ENCODE data around the gene ADAP1.

- TF ChIP-seq, protein P1, sequence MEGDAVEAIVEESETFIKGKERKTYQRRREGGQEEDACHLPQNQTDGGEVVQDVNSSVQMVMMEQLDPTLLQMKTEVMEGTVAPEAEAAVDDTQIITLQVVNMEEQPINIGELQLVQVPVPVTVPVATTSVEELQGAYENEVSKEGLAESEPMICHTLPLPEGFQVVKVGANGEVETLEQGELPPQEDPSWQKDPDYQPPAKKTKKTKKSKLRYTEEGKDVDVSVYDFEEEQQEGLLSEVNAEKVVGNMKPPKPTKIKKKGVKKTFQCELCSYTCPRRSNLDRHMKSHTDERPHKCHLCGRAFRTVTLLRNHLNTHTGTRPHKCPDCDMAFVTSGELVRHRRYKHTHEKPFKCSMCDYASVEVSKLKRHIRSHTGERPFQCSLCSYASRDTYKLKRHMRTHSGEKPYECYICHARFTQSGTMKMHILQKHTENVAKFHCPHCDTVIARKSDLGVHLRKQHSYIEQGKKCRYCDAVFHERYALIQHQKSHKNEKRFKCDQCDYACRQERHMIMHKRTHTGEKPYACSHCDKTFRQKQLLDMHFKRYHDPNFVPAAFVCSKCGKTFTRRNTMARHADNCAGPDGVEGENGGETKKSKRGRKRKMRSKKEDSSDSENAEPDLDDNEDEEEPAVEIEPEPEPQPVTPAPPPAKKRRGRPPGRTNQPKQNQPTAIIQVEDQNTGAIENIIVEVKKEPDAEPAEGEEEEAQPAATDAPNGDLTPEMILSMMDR (CRISPR knock-in tag; IDR thresholded peaks at IDR 0.05), result no peak
- TF ChIP-seq ZNF263 (CRISPR knock-in tag; IDR thresholded peaks at IDR 0.05) (no peak), POLR2A (IDR thresholded peaks at IDR 0.05; ENCODE audit: insufficient read depth in 1 of 2, low read depth in 2 of 2, low read length in 2 of 2) (no peak), ZNF24 (IDR thresholded peaks at IDR 0.05) (no peak), FOXM1 (CRISPR knock-in tag; IDR thresholded peaks at IDR 0.05) (no peak), MTF1 (CRISPR knock-in tag; IDR thresholded peaks at IDR 0.05) (no peak), FOXK1 (CRISPR knock-in tag; IDR thresholded peaks at IDR 0.05; ENCODE audit: borderline replicate concordance, low read depth) (no peak)
Measured at GRCh38 chr7:910441-910861, 44.0 kb downstream of the ADAP1 start.
